HepG2 (cell line): ENCODE data around the gene PRDM11. TPM values are rescaled to one million over a fixed set of nuclear protein-coding genes. Genes with fewer than 3 reads are reported as not detected.

ENCODE experiments used
- CEBPB ChIP-seq: IDR thresholded peaks from 2 replicates; pipeline ENCODE4 v1.6.1; 2011; ENCODE audit warnings: low read depth, low read length, improper control_type of control experiment, borderline replicate concordance
- CHD4 ChIP-seq: fragments of 200-600 bp; sonication (generic); IDR thresholded peaks from 2 replicates; pipeline ENCODE4 v1.7.0; 2017; ENCODE audit warnings: mild to moderate bottlenecking, low read length, borderline replicate concordance
- E2F5 ChIP-seq: sonication (generic); formaldehyde crosslinking; conservative IDR thresholded peaks from 2 replicates; pipeline ENCODE4 v1.4.0; 2020; ENCODE audit warnings: missing genetic modification reagents
- HDAC6 ChIP-seq: fragments of 200-600 bp; sonication (generic); IDR thresholded peaks from 2 replicates; pipeline ENCODE4 v1.7.0; 2017; ENCODE audit warnings: mild to moderate bottlenecking, antibody characterized with exemption, low read length, low read depth
- MZF1 ChIP-seq: sonication (generic); formaldehyde crosslinking; IDR thresholded peaks from 2 replicates; pipeline ENCODE4 v1.8.1; 2023; ENCODE audit warnings: mild to moderate bottlenecking, missing genetic modification reagents, borderline replicate concordance
- PAXIP1 ChIP-seq: sonication (generic); formaldehyde crosslinking; conservative IDR thresholded peaks from 2 replicates; pipeline ENCODE4 v1.4.0; 2020; ENCODE audit warnings: mild to moderate bottlenecking, missing genetic modification reagents, moderate library complexity
- PLSCR1 ChIP-seq: sonication (generic); formaldehyde crosslinking; IDR thresholded peaks from 2 replicates; pipeline ENCODE4 v1.5.0; 2020; ENCODE audit warnings: missing genetic modification reagents, mild to moderate bottlenecking, borderline replicate concordance
- PRDM4 ChIP-seq: sonication (generic); formaldehyde crosslinking; IDR thresholded peaks from 2 replicates; pipeline ENCODE4 v1.9.0; 2021; ENCODE audit warnings: missing genetic modification reagents, borderline replicate concordance
- RARA ChIP-seq: IDR thresholded peaks from 2 replicates; pipeline ENCODE4 v1.6.1; 2016; ENCODE audit warnings: missing genetic modification reagents, missing compliant biosample characterization
- SYNCRIP ChIP-seq: fragments of 200-400 bp; formaldehyde crosslinking; IDR thresholded peaks from 2 replicates; pipeline ENCODE4 v1.6.1; 2018; ENCODE audit warnings: mild to moderate bottlenecking, low read depth, low read length; ENCODE audit not compliant: insufficient read depth
- TFAP4 ChIP-seq: sonication (generic); IDR thresholded peaks from 2 replicates; pipeline ENCODE4 v1.6.1; 2016; ENCODE audit warnings: low read depth, borderline replicate concordance
- ZBTB25 ChIP-seq: IDR thresholded peaks from 2 replicates; pipeline ENCODE4 v1.6.1; 2018; ENCODE audit warnings: missing genetic modification reagents
- ZNF574 ChIP-seq: sonication (generic); formaldehyde crosslinking; IDR thresholded peaks from 2 replicates; pipeline ENCODE4 v1.4.0; 2020; ENCODE audit warnings: missing genetic modification reagents
- ZNF75D ChIP-seq: sonication (generic); formaldehyde crosslinking; IDR thresholded peaks from 2 replicates; pipeline ENCODE4 v1.8.1; 2023; ENCODE audit warnings: missing genetic modification reagents, mild to moderate bottlenecking, borderline replicate concordance
- ZSCAN25 ChIP-seq: sonication (generic); formaldehyde crosslinking; IDR thresholded peaks from 2 replicates; pipeline ENCODE4 v1.8.0; 2022; ENCODE audit warnings: mild to moderate bottlenecking, missing genetic modification reagents
- polyA plus RNA-seq, 8 experiments: library from polyadenylated mRNA; depleted of rRNA in 3 of 8; stranded (reverse) in 7 of 8; unstranded in 1 of 8; fragments of >200 nt; fragmentation: Illumina TruSeq in 4 of 8; extraction: Trizol in 4 of 8; gene quantifications; 2 replicates each; pipeline versions ENCODE4 v1.2.1 to v1.2.3, GENCODE V29; 2011 to 2016; ENCODE audit warnings: low read depth in 4 of 8, missing spikeins in 1 of 8, mixed read lengths in 1 of 8; ENCODE audit not compliant: insufficient read depth in 1 of 8
- total RNA-seq, 5 experiments: library from RNA; depleted of rRNA; stranded (reverse); fragments of >200 nt; fragmentation: Illumina TruSeq; extraction: Trizol; gene quantifications; 2 replicates each; pipeline ENCODE4 v1.2.3, GENCODE V29; 2016; ENCODE audit warnings: low read depth in 1 of 5

The PRDM11 gene
- total and polyA plus RNA-seq, 2 of the 13 experiments (the other 11 are each of a cell fraction or from before 2014, with no cell fraction given): 3.4 to 4.7 TPM

- no peak for TF ChIP-seq PRDM4
- TF ChIP-seq CHD4: no peak
- TF ChIP-seq PLSCR1 (CRISPR knock-in tag): no peak
- TF ChIP-seq SYNCRIP: no peak
- TF ChIP-seq ZBTB25: no peak
- no peak for TF ChIP-seq RARA (CRISPR knock-in tag)
- no peak for TF ChIP-seq CEBPB
- TF ChIP-seq ZNF75D (CRISPR knock-in tag): no peak
- TF ChIP-seq PAXIP1: peak; percentile 35; the same call in 1 of the 2 replicates
- TF ChIP-seq TFAP4: no peak; the same call in 1 of the 2 replicates
- TF ChIP-seq E2F5 (CRISPR knock-in tag): no peak
- TF ChIP-seq ZNF574: peak; percentile 31; the same call in 1 of the 2 replicates
- peak; percentile 60; the same call in 1 of the 2 replicates for TF ChIP-seq ZSCAN25
- TF ChIP-seq HDAC6: no peak
- TF ChIP-seq MZF1: no peak
These were observed 11.8 kb downstream of the PRDM11 start (continued) for GRCh38 chr11:45158210-45158731.
